GM12878 (cell line): ENCODE measurements around the gene DHRS7B. TPM values are rescaled to one million over a fixed set of nuclear protein-coding genes. Genes with fewer than 3 reads are reported as not detected.
A peak's percentile ranks its signal among the peaks of the same experiment; 100 is the strongest.

Source experiments
- ATAC-seq: fragments of 200-7000 bp; cut with Tn5 transposase; 3 replicates; pipeline ENCODE4 v1.9.1; 2020; ENCODE audit warnings: mild to moderate bottlenecking, moderate library complexity
- BruUV-seq: library from RNA; stranded (reverse); fragments of 400-500 nt; replicated peaks from 2 replicates; lab custom pipeline; 2021; lab: Mats Ljungman, UMichigan
- CTCF ChIA-PET: fragments of 300-600 bp; sonication (Branson Sonifier 250); formaldehyde crosslinking; extraction: SDS; loops from one replicate; lab custom pipeline; 2021; ENCODE audit warnings: inconsistent platforms; lab: Yijun Ruan, JAX
- POLR2A ChIA-PET: fragments of 350-600 bp; formaldehyde crosslinking; extraction: SDS; loops from one replicate; lab custom pipeline; 2021; ENCODE audit warnings: inconsistent platforms; lab: Charles Lee
- RAD21 ChIA-PET: fragments of 300-600 bp; sonication (Branson Sonifier 250); formaldehyde crosslinking; loops from one replicate; lab custom pipeline; 2023; ENCODE audit warnings: antibody characterized with exemption; ENCODE audit not compliant: unreplicated experiment; lab: Charles Lee
- SMC1A ChIA-PET: fragments of 300-600 bp; sonication (Branson Sonifier 250); formaldehyde crosslinking; loops from one replicate; lab custom pipeline; 2023; ENCODE audit not compliant: unreplicated experiment, uncharacterized antibody; lab: Charles Lee
- DNase-seq: peaks from one replicate; pipeline ENCODE4 v3.0.0-alpha.2; 2011; ENCODE audit warnings: low read depth, low spot score
- FAIRE-seq: peaks from 3 replicates; lab custom pipeline; 2011; peaks lifted over from hg19 to GRCh38; lab: Jason Lieb, UNC
- H2AFZ ChIP-seq: 2 replicates; pipeline ENCODE4 v1.6.0; 2011; ENCODE audit warnings: low read depth, low read length, control low read depth; ENCODE audit not compliant: control insufficient read depth
- H3K27ac ChIP-seq: 2 replicates; pipeline ENCODE4 v1.5.1; 2011; ENCODE audit warnings: control low read depth; ENCODE audit not compliant: control insufficient read depth, insufficient read depth
- H3K27me3 ChIP-seq, 2 experiments: replicated peaks in 1 of 2; 2 replicates each; pipeline versions ENCODE4 v1.6.0 to v1.6.1; 2011; ENCODE audit warnings: low read length in 1 of 2; ENCODE audit not compliant: control insufficient read depth in 2 of 2, insufficient read depth in 2 of 2
- H3K36me3 ChIP-seq, 2 experiments: 2 replicates each; pipeline ENCODE4 v1.5.1; 2011; ENCODE audit warnings: low read length in 1 of 2; ENCODE audit not compliant: control insufficient read depth in 2 of 2, insufficient read depth in 2 of 2
- H3K4me1 ChIP-seq: 2 replicates; pipeline ENCODE4 v1.6.1; 2011; ENCODE audit warnings: mild to moderate bottlenecking, low read length, moderate library complexity, mixed read lengths; ENCODE audit not compliant: control insufficient read depth, insufficient read depth
- H3K4me2 ChIP-seq: 2 replicates; pipeline ENCODE4 v1.6.0; 2011; ENCODE audit warnings: control low read depth; ENCODE audit not compliant: control insufficient read depth, insufficient read depth
- H3K4me3 ChIP-seq: fragments of 200-600 bp; sonication (generic); 2 replicates; pipeline ENCODE4 v1.5.1; 2016
- H3K79me2 ChIP-seq: 2 replicates; pipeline ENCODE4 v1.6.0; 2011; ENCODE audit warnings: low read length; ENCODE audit not compliant: control insufficient read depth, insufficient read depth
- H3K9ac ChIP-seq: 2 replicates; pipeline ENCODE4 v1.8.0; 2011; ENCODE audit warnings: low read length, control low read depth, mixed read lengths; ENCODE audit not compliant: control insufficient read depth, insufficient read depth
- H3K9me3 ChIP-seq: replicated peaks from 3 replicates; pipeline ENCODE4 v1.5.1; 2011; ENCODE audit warnings: mild to moderate bottlenecking, low read length; ENCODE audit not compliant: control insufficient read depth, insufficient read depth
- H4K20me1 ChIP-seq: 2 replicates; pipeline ENCODE4 v1.6.0; 2011; ENCODE audit not compliant: control insufficient read depth, insufficient read depth
- ATF7 ChIP-seq: fragments of 450-650 bp; IDR thresholded peaks from 2 replicates; pipeline ENCODE4 v1.6.1; 2016; ENCODE audit warnings: low read depth, mild to moderate bottlenecking
- CHD2 ChIP-seq: IDR thresholded peaks from 2 replicates; pipeline ENCODE4 v1.6.1; 2011; ENCODE audit warnings: low read depth, low read length, improper control_type of control experiment, borderline replicate concordance
- ETV6 ChIP-seq, 2 experiments: fragments of 450-650 bp in 1 of 2; IDR thresholded peaks in 1 of 2; conservative IDR thresholded peaks in 1 of 2; 2 replicates each; pipeline ENCODE4 v1.6.1; 2014; ENCODE audit warnings: antibody characterized with exemption in 1 of 2, borderline replicate concordance in 1 of 2, low read depth in 1 of 2, mild to moderate bottlenecking in 1 of 2, moderate library complexity in 1 of 2
- GATAD2B ChIP-seq: fragments of 450-650 bp; conservative IDR thresholded peaks from 2 replicates; pipeline ENCODE4 v1.6.1; 2017; ENCODE audit warnings: low read depth, mild to moderate bottlenecking, moderate library complexity
- KDM1A ChIP-seq: fragments of 200-600 bp; sonication (generic); IDR thresholded peaks from 2 replicates; pipeline ENCODE4 v1.6.1; 2016; ENCODE audit warnings: borderline replicate concordance
- NR2F1 ChIP-seq: fragments of 450-650 bp; conservative IDR thresholded peaks from 2 replicates; pipeline ENCODE4 v1.6.1; 2017; ENCODE audit warnings: mild to moderate bottlenecking
- TARDBP ChIP-seq: IDR thresholded peaks from 2 replicates; pipeline ENCODE4 v1.6.1; 2016; ENCODE audit warnings: borderline replicate concordance
- WRNIP1 ChIP-seq: IDR thresholded peaks from 2 replicates; pipeline ENCODE4 v1.6.1; 2011; ENCODE audit warnings: low read depth, low read length, improper control_type of control experiment, borderline replicate concordance
- WGBS: methylation state at CpG from one replicate; pipeline ENCODE4 v1.1.6; 2016; ENCODE audit warnings: low lambda C conversion rate; ENCODE audit not compliant: insufficient replicate concordance, insufficient coverage; ENCODE audit errors: missing lambda C conversion rate; 5-methylcytosine and 5-hydroxymethylcytosine counted together
- in situ Hi-C: fragments of 300-500 bp; cut with MboI; formaldehyde crosslinking; loops from 9 replicates; pipeline ENCODE4 v1.14.3; 2018; ENCODE audit warnings: mixed read lengths
- intact Hi-C: fragments of 100-400 bp; cut with micrococcal nuclease; formaldehyde crosslinking; loops from one replicate; pipeline ENCODE4 v1.14.2; 2022; ENCODE audit not compliant: unreplicated experiment
- polyA plus RNA-seq, 11 experiments: library from polyadenylated mRNA; depleted of rRNA in 4 of 11; unstranded in 6 of 11; stranded (reverse) in 5 of 11; fragments of >200 nt; fragmentation: Nextera tagmentation in 4 of 11; fragmentation: Illumina TruSeq in 1 of 11; extraction: Ambion mirVana in 4 of 11; extraction: Trizol in 1 of 11; gene quantifications; 1 replicate in 1 of 11; 2 replicates in 10 of 11; pipeline versions ENCODE4 v1.2.1 to v1.2.3, GENCODE V29; 2011 to 2016; ENCODE audit warnings: inconsistent platforms in 2 of 11, missing spikeins in 2 of 11, low read depth in 1 of 11
- total RNA-seq, 4 experiments: library from RNA; depleted of rRNA in 3 of 4; stranded (reverse); fragments of >200 nt in 3 of 4; fragmentation: Illumina TruSeq in 1 of 4; extraction: Trizol in 1 of 4; gene quantifications; 2 replicates each; pipeline versions ENCODE4 v1.2.1 to v1.2.3, GENCODE V29; 2013 to 2021
- TF ChIP-seq, protein P1 (sequence below): IDR thresholded peaks from 2 replicates; pipeline ENCODE4 v1.6.1; 2012; ENCODE audit warnings: low read depth, low read length, improper control_type of control experiment
- TF ChIP-seq, protein P2 (sequence below): fragments of 450-650 bp; IDR thresholded peaks from 2 replicates; pipeline ENCODE4 v1.6.1; 2016; ENCODE audit warnings: mild to moderate bottlenecking
- TF ChIP-seq, protein P3 (sequence below): IDR thresholded peaks from 2 replicates; pipeline ENCODE4 v1.6.1; 2012; ENCODE audit warnings: mild to moderate bottlenecking, low read depth, low read length
- TF ChIP-seq, protein P4 (sequence below): IDR thresholded peaks from 2 replicates; pipeline ENCODE4 v1.6.1; 2011; ENCODE audit warnings: low read depth, low read length, improper control_type of control experiment, borderline replicate concordance
- TF ChIP-seq, protein P5 (sequence below): fragments of 450-650 bp; IDR thresholded peaks from 2 replicates; pipeline ENCODE4 v1.6.1; 2016; ENCODE audit warnings: mild to moderate bottlenecking

DHRS7B gene
- total and polyA plus RNA-seq, 10 of the 15 experiments (the other 5 are each of a cell fraction or from before 2014, with no cell fraction given) = 11.1 to 35.6 (median 23.0) TPM

DNA sequence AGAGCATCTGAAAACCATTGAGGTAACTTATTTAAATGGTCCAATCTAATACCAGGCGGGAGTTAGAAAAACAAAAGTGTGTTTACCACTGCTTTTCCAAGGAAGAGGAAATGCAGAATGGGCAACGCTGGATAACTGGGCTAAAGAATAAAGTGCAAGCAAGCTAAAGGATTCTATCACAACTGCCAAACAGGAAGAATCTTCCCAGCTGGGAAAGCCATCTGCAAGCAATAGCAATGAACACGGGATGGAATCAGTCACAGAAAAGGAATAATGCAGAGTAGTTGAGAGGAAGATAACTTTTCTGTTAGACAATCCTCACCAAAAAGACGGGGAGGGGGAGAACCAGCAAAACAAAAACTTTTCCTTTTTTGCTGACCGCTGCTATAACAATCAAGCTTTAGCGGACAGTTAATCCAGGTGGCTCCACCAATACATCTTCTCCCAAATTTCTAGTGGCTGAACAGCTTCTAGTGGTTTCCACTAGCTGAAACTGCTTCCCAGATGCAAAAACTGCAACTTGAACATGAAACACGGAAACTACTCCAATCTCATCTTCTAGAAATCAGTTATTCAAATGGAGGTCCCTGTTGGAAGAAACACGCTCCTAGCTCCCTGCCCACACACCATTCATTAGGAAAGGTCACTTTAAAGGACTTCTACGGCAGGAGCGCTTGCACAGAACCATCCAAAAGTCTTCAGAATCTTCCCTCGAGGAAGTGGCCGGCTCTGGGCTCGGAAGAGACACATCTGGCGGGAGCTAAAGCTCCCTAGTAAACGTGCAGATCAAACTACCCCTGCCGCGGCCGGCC lies 86.3 kb downstream of the DHRS7B start:
- FAIRE-seq (no peak), ATAC-seq (no peak), DNase-seq (no peak)
- Histone ChIP-seq H3K36me3 (peaks cover 5 to 9% of the 10 kb centered on the region in 2 experiments; a peak in 3 of 4 replicates), H4K20me1 (peaks cover 3% of the 10 kb centered on the region; the same call in 1 of the 2 replicates), H3K9ac (peak overlapping the region; percentile 94), H3K4me3 (peak overlapping the region; percentile 81), H3K79me2 (peaks cover 72% of the 10 kb centered on the region), H3K4me2 (peak overlapping the region; percentile 85), H3K9me3 (no peaks in the 10 kb centered on the region), H2AFZ (peak overlapping the region; percentile 78), H3K27me3 (no peaks in the 10 kb centered on the region), H3K27ac (peak overlapping the region; percentile 90), H3K4me1 (peaks cover 9% of the 10 kb centered on the region; the same call in 1 of the 2 replicates)
- ChIA-PET CTCF (interaction anchor here (0.9 to 2.2 kb wide), 6 partner anchors 67 to 169 kb away, joined by 3 to 13 read pairs (median 5); no protein-coding TSS in a partner anchor), POLR2A (interaction anchor here (0.5 to 1.2 kb wide), 3 partner anchors 12 to 84 kb away, joined by 3 to 4 read pairs (median 3); no protein-coding TSS in a partner anchor), RAD21 (interaction anchor here (1.0 to 1.7 kb wide), 3 partner anchors 63 to 85 kb away, joined by 3 to 4 read pairs (median 4); no protein-coding TSS in a partner anchor), SMC1A (interaction anchor here (0.8 to 3.6 kb wide), 5 partner anchors 18 to 169 kb away, joined by 3 to 17 read pairs (median 4); partner anchors contain the start of gene USP22)
- TF ChIP-seq, protein P1, sequence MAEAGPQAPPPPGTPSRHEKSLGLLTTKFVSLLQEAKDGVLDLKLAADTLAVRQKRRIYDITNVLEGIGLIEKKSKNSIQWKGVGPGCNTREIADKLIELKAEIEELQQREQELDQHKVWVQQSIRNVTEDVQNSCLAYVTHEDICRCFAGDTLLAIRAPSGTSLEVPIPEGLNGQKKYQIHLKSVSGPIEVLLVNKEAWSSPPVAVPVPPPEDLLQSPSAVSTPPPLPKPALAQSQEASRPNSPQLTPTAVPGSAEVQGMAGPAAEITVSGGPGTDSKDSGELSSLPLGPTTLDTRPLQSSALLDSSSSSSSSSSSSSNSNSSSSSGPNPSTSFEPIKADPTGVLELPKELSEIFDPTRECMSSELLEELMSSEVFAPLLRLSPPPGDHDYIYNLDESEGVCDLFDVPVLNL = no peak
- TF ChIP-seq, protein P2, sequence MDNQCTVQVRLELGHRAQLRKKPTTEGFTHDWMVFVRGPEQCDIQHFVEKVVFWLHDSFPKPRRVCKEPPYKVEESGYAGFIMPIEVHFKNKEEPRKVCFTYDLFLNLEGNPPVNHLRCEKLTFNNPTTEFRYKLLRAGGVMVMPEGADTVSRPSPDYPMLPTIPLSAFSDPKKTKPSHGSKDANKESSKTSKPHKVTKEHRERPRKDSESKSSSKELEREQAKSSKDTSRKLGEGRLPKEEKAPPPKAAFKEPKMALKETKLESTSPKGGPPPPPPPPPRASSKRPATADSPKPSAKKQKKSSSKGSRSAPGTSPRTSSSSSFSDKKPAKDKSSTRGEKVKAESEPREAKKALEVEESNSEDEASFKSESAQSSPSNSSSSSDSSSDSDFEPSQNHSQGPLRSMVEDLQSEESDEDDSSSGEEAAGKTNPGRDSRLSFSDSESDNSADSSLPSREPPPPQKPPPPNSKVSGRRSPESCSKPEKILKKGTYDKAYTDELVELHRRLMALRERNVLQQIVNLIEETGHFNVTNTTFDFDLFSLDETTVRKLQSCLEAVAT = no peak
- TF ChIP-seq CHD2 (no peak), NR2F1 (no peak), GATAD2B (no peak), TARDBP (no peak), ATF7 (no peak), KDM1A (no peak), WRNIP1 (no peak), ETV6 (conservative IDR thresholded peaks at IDR 0.05 in 1 of 2, IDR thresholded peaks at IDR 0.05 in 1 of 2; ENCODE audit: borderline replicate concordance in 1 of 2, low read depth in 1 of 2) (no peak)
- TF ChIP-seq, protein P3, sequence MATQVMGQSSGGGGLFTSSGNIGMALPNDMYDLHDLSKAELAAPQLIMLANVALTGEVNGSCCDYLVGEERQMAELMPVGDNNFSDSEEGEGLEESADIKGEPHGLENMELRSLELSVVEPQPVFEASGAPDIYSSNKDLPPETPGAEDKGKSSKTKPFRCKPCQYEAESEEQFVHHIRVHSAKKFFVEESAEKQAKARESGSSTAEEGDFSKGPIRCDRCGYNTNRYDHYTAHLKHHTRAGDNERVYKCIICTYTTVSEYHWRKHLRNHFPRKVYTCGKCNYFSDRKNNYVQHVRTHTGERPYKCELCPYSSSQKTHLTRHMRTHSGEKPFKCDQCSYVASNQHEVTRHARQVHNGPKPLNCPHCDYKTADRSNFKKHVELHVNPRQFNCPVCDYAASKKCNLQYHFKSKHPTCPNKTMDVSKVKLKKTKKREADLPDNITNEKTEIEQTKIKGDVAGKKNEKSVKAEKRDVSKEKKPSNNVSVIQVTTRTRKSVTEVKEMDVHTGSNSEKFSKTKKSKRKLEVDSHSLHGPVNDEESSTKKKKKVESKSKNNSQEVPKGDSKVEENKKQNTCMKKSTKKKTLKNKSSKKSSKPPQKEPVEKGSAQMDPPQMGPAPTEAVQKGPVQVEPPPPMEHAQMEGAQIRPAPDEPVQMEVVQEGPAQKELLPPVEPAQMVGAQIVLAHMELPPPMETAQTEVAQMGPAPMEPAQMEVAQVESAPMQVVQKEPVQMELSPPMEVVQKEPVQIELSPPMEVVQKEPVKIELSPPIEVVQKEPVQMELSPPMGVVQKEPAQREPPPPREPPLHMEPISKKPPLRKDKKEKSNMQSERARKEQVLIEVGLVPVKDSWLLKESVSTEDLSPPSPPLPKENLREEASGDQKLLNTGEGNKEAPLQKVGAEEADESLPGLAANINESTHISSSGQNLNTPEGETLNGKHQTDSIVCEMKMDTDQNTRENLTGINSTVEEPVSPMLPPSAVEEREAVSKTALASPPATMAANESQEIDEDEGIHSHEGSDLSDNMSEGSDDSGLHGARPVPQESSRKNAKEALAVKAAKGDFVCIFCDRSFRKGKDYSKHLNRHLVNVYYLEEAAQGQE = no peak
- TF ChIP-seq, protein P4, sequence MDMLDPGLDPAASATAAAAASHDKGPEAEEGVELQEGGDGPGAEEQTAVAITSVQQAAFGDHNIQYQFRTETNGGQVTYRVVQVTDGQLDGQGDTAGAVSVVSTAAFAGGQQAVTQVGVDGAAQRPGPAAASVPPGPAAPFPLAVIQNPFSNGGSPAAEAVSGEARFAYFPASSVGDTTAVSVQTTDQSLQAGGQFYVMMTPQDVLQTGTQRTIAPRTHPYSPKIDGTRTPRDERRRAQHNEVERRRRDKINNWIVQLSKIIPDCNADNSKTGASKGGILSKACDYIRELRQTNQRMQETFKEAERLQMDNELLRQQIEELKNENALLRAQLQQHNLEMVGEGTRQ = no peak
- TF ChIP-seq, protein P5, sequence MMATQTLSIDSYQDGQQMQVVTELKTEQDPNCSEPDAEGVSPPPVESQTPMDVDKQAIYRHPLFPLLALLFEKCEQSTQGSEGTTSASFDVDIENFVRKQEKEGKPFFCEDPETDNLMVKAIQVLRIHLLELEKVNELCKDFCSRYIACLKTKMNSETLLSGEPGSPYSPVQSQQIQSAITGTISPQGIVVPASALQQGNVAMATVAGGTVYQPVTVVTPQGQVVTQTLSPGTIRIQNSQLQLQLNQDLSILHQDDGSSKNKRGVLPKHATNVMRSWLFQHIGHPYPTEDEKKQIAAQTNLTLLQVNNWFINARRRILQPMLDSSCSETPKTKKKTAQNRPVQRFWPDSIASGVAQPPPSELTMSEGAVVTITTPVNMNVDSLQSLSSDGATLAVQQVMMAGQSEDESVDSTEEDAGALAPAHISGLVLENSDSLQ = no peak
- TSS peak; percentile 65 for BruUV-seq
- intact Hi-C loops (loop anchor here (5.0 kb wide), 2 partner anchors 74 to 171 kb away; partner anchors contain the start of gene USP22), in situ Hi-C loops (loop anchor here (5.0 kb wide), 1 partner anchor 176 kb away; no protein-coding TSS in a partner anchor)
- 6% methylated on average over 18 of the region's 18 CpGs for WGBS
